HG03558 (cell line): ENCODE results near the gene TPBGL.
"Not testable (repeated sequence)": the region's sequence is repeated elsewhere in the genome, so short reads cannot be mapped to it uniquely, and the experiment has no call there.

ENCODE experiments used
- ATAC-seq: cut with Tn5 transposase; IDR thresholded peaks from one replicate; pipeline ENCODE4 v1.9.1; 2021; ENCODE audit warnings: moderate number of reproducible peaks; ENCODE audit not compliant: unreplicated experiment; ENCODE audit errors: extremely low read depth

The TPBGL gene

DNA sequence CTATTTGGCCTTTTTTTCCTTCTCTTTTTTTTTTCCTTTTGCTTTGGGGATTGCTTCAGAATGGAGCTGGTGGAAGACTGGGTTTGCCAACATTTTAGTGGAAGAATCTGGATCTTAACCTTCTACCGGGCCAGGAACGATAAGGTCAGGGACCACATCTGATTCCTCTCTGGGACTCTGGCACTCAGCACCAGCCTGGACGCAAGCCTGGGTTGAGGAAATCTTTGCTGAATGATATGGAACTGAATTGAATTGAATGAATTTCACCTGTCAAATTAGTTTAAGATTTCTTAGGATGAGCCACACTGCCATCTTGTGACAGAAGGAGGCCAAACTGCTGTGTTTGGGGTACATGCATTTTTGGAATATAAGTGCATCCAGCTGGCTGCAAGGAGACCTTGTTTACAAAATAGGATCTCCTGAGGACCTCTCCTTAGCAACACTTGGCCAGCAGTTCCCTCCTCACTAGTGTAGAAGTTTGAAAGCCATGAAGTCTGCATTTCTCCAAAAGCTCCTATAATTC lies 30.4 kb downstream of the TPBGL start:
- no peak for ATAC-seq

DNA sequence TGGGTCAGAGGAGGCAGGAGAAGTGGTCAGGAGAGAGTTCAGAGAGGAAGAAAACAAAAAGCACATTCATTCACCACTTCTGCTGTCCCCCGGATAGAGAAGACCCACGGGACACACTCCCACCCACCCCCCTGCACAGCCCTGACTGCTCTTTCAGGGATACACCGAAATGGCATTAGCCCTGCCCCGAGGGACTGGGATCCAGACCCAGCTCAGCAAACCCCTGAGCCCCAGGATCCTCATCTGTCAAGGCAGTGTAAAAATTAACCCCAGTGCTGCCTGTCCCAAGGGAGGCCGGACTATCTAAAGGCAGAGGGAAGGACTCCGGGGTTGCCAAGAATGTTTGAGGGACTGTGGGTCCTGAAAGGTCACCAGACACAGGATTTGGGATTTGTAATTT lies 31.2 kb downstream of the TPBGL start:
- ATAC-seq, result no peak

GRCh38 chr11:75272391-75272790 lies 31.8 kb downstream of the TPBGL start:
- ATAC-seq, result no peak

DNA sequence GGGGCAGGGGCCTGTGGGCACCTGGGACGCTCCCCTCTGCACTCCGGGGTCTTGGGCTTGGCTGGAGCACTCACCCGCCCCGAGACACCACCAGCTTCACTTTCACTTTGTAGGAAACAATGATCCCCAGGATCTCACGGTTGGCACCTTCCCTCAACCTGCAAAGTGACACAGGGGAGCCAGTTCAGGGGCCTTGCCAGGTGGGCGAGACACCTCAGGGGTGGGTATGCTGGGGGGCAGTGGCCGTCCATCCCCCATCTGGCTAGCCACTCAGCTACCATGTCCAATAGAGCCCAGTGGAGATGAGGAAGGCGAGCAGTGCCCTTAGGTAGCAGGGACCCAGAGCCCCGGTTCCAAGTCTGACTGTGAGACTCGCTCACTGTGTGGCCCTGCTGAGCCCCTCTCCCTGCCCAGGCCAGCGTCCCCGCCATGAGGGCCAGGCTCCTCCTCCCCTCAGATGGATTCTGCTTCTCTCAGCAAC lies 32.3 kb downstream of the TPBGL start:
- ATAC-seq, result no peak

DNA sequence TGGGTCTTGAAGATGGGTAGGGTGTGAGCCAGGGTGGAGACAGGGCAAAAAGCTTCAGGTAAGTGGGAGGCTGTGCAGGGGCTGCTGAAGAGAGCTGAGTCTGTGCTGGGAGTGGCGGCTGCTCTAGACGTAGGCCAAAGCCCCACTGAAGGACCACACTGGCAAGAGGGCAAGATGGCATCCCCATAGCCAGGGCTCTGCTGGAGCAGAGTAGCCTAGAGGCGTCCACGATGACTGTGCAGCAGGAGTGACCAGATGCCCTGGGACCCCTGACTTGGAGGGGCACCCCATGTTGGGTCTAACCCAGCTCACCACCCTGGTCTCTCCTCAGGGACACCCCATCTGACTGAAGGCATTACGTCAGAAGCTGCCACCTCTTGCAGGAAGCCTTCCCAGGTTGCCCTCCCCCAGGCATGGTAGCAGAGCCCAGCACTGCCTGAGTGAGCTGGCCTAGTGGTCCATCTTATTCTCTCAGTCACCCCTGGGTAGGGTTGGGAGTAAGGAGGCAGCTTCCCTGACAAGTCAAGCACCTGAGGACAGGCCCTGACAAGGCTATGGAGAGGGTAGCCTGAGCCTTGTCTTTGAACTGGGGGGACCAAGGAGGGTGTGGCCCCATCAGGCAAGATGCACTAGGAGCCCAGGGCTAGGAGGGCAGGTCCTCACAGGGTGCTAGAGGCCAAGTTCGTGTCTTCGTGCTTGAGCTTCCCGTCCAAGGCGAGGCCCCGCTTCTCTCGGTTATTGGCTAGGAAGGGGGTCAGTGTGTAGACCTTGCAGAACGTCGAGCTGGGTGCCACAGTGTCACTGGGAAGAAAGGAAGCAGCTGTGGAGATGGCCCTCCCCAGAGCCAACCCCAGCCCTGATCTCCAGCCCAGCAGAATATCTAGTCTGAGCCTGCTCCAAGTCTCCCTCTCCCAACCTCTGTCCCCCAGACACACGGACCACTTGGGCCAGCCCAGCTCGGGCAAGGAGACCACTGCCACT lies 33.1 kb downstream of the TPBGL start:
- no peak for ATAC-seq

GRCh38 chr11:75274716-75275115 lies 34.1 kb downstream of the TPBGL start:
- not testable (repeated sequence) for ATAC-seq

DNA sequence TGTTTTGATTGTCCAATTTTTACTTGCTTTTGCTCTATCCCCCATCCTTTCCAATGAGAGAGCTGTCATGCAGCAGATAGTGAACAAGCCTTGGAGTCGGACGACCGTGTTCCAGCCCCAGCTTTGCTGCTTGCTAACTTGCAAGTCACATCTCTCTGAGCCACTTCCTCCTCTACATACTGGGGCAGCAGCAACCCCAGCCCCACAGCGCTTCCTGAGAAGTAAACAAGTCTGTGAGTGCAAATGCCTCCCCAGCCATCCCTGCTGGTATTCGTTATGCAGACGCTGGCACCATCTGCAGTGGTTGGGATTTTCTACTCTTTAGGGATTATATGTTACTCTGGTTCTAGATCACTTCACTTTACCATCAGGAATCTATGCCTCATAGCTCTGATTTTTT lies 35.0 kb downstream of the TPBGL start:
- no peak for ATAC-seq

DNA sequence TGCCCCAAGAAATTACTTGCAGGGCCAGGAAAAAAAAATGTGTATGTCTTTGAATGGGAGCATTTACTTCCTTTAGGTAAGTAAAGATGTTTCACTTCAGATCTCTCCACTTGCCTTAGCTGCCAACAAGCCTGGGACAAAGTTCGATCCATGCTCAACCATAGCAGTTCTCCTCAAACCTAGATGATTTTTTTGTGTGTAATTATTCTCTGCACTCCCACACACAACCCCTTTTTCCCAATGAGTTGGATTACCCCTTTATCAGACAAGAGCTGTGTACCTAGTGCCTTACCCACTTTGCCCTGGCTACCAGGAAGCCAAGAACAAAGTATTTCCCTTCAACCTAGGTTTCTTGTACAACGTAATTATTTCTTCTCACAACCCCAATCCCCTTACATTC lies 35.6 kb downstream of the TPBGL start:
- ATAC-seq, result no peak

- ATAC-seq, result no peak
Measured at GRCh38 chr11:75276686-75277085, 36.1 kb downstream of the TPBGL start.

GRCh38 chr11:75277211-75277805 lies 36.7 kb downstream of the TPBGL start:
- no peak for ATAC-seq

- ATAC-seq, result no peak
Measured at GRCh38 chr11:75277991-75278790, 37.6 kb downstream of the TPBGL start.

DNA sequence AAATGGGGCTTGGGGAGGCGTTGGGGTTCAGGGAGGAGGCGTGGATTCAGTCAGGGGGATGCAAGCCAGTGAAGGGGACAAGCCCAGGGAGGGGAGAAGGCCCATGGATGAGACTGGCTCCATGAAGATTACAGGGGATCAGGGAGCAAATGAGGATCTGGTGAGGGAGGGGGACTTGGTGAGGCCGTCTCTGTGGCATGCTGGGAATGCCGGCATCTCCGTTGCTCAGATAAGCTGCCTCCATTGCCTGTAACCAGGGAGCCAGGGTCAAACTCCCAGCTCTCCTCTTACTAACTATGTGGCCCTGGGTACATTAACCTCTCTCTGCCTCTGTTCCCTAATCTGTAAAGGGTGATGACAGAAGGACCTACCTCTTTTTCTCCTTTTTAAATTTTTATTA lies 38.7 kb downstream of the TPBGL start:
- no peak for ATAC-seq

- no peak for ATAC-seq
Measured at GRCh38 chr11:75280227-75280701, 39.7 kb downstream of the TPBGL start.

DNA sequence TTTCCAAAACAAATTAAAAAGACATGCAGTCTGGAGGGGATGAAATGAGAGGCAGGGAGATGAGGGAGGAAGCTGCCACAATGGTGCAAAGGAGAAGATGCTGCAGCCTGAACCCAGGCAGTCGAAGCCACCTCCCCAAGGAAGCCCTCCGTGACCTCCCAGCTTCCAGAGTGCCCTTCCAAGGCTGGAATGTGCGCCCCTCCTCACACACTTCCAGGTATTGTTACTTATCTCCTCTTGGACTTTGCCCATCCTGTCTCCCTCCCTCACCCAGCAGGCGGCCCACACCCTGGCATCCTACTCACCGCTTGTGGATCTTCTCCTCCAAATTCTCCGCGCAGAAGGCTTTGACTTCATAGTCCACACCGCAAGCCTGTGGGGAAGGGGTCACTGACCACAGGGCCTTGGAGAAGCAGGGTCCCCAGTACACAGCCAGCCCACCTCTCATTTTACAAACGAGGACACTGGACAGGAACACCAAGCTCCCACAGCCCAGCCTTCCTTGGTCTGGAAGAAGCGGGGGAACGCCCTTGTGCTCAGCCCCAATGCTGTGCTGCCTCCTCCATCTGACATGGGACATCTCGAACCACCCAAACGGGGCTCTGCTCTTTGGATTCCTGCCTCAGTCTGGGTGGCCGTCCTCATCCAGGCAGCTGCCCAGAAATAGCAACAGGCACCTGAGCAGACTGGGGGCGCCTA lies 40.3 kb downstream of the TPBGL start:
- no peak for ATAC-seq

GRCh38 chr11:75281469-75282095 lies 41.0 kb downstream of the TPBGL start:
- no peak for ATAC-seq

DNA sequence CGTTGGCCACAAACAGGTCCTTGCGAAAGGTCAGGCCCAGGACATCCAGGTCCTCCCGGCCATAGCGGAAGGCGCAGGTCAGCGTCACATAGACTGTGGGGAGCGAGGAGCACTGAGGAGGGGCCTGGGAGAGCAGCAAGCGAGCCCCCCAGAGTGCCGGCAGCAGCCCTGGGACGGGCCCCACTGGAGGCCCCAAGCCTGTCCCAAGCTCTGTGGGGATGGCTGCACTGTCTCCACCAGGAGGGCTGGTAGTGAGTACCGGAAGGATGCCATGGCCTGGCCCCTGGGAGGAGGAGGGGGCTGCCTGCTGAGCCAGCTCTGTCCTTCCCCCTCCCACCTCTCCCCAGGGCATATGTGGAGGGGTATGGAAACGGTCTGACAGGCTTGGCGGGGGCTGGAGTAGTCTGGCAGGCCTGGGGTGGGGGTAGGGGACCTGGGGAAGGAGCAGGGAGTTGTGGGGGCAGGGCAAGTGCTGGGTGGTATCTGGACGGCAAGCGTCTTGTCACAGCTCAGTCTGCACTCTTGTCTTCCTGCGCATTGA lies 42.9 kb downstream of the TPBGL start:
- no peak for ATAC-seq

DNA sequence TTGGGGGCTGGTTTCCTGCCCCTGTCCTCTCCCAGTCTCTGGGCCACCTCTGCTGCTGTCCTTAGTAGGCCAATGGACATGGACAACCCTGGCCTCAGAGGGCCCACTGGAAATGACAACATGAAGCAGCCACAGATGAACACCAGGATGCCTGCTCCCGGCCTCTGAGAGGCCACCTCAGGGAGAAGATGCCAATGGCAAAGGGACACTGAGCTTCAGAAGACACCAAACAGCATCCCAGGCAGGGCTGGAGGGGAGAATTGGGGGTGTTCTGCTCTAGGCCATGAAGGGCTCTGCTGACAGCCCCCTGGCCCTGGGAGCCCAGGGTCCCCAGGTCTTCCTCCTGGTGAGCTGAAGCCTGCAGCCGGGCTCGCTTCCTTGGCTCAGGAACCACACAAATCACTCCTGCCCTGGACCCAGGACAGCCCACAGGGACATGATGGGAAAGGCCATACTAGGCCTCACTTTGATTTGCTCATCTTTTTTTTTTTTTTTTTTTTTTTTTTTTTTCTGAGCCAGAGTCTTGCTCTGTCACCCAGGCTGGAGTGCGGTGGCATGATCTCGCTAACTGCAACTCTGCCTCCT lies 45.3 kb downstream of the TPBGL start:
- no peak for ATAC-seq

DNA sequence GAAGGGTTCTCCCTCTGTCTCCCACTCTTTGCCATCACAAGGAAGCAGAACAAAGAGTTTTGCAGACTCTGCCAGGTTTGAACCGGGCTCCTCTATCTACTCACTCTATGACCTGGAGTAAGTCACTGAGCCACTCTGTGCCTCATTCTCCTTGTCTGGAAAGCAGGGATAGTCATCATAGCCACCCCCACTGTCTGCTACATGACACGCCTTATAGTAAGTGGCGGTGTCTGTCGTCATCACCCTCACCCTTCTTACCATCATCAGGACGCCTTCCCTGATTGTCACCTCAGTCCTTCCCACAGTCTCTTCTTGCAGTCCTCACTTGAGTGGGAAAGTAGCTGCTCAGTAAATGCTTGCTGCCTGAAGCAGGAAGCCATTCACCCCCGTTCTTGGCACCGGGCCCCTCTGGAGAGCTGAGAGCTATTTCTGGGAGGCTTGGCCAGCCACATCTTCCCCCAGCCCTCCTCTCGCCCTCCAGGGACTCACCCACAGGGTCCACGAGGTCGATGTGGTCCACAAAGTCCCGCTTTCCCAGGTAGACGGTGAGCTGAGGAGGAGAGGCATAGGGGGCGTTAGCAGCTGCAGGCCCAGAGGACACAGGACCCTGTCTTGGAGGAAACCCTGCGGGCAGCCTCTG lies 46.4 kb downstream of the TPBGL start:
- ATAC-seq, result no peak
